Astrocyte of the spinal cord (primary cell): ENCODE results near the gene VPS4A.

Source experiments
- DNase-seq: peaks from one replicate; pipeline ENCODE4 v3.0.0; 2011; ENCODE audit warnings: low read depth, low spot score
- H3K4me3 ChIP-seq: 2 replicates; pipeline ENCODE4 v1.5.1; 2011; ENCODE audit warnings: low read depth, mild to moderate bottlenecking, low read length, moderate library complexity
- CTCF ChIP-seq: IDR thresholded peaks from 2 replicates; pipeline ENCODE4 v1.5.1; 2012; ENCODE audit warnings: low read depth, mild to moderate bottlenecking, low read length, inconsistent platforms
- in situ Hi-C: cut with HindIII; loops from 2 replicates; pipeline ENCODE4 v1.10.0; 2017; ENCODE audit warnings: low sequenced_read_pairs

Gene VPS4A

GRCh38 chr16:69373019-69373418 is 61.9 kb downstream of the VPS4A start:
- no peak overlapping the region for H3K4me3 ChIP-seq
- in situ Hi-C loops, result no loop called here
- TF ChIP-seq CTCF, result no peak
- no peak for DNase-seq
